HEK293 (cell line): ENCODE data around the gene CCBE1.

Experiments
- BCL11A ChIP-seq: fragments of 450-650 bp; formaldehyde crosslinking; IDR thresholded peaks from 2 replicates; pipeline ENCODE4 v1.5.1; 2016; ENCODE audit warnings: low read depth, missing biosample characterization, missing genetic modification characterization
- FEZF1 ChIP-seq: fragments of 450-650 bp; formaldehyde crosslinking; IDR thresholded peaks from 2 replicates; pipeline ENCODE4 v1.5.1; 2016; ENCODE audit warnings: missing biosample characterization, missing genetic modification characterization
- HIC1 ChIP-seq: fragments of 450-650 bp; formaldehyde crosslinking; IDR thresholded peaks from 2 replicates; pipeline ENCODE4 v1.5.1; 2016; ENCODE audit warnings: missing biosample characterization, missing genetic modification characterization
- KLF16 ChIP-seq: fragments of 450-650 bp; formaldehyde crosslinking; IDR thresholded peaks from 2 replicates; pipeline ENCODE4 v1.5.1; 2017; ENCODE audit warnings: missing biosample characterization, missing genetic modification characterization
- OSR2 ChIP-seq: fragments of 450-650 bp; formaldehyde crosslinking; IDR thresholded peaks from 2 replicates; pipeline ENCODE4 v1.5.1; 2016; ENCODE audit warnings: missing biosample characterization, missing genetic modification characterization
- PRDM6 ChIP-seq: fragments of 450-650 bp; formaldehyde crosslinking; IDR thresholded peaks from 2 replicates; pipeline ENCODE4 v1.5.1; 2017; ENCODE audit warnings: missing biosample characterization, missing genetic modification characterization
- REPIN1 ChIP-seq: fragments of 450-650 bp; formaldehyde crosslinking; IDR thresholded peaks from 2 replicates; pipeline ENCODE4 v1.5.1; 2017; ENCODE audit warnings: missing biosample characterization, missing genetic modification characterization, low read depth
- SCRT2 ChIP-seq: fragments of 450-650 bp; formaldehyde crosslinking; IDR thresholded peaks from 2 replicates; pipeline ENCODE4 v1.5.1; 2016; ENCODE audit warnings: missing biosample characterization, missing genetic modification characterization
- SETDB1 ChIP-seq: IDR thresholded peaks from one replicate; pipeline ENCODE4 v1.6.1; 2017; ENCODE audit warnings: mild to moderate bottlenecking, low read length, moderate library complexity, mixed read lengths; ENCODE audit not compliant: insufficient read length
- SP2 ChIP-seq: fragments of 450-650 bp; formaldehyde crosslinking; IDR thresholded peaks from 2 replicates; pipeline ENCODE4 v1.5.1; 2016; ENCODE audit warnings: missing biosample characterization, missing genetic modification characterization
- ZBTB48 ChIP-seq: fragments of 450-650 bp; formaldehyde crosslinking; IDR thresholded peaks from 2 replicates; pipeline ENCODE4 v1.5.1; 2016; ENCODE audit warnings: missing biosample characterization, missing genetic modification characterization
- ZFHX2 ChIP-seq: fragments of 450-650 bp; formaldehyde crosslinking; conservative IDR thresholded peaks from 2 replicates; pipeline ENCODE4 v1.5.1; 2016; ENCODE audit warnings: missing biosample characterization, missing genetic modification characterization
- ZFP69B ChIP-seq: fragments of 450-650 bp; formaldehyde crosslinking; IDR thresholded peaks from 2 replicates; pipeline ENCODE4 v1.5.1; 2016; ENCODE audit warnings: missing biosample characterization, missing genetic modification characterization
- ZNF10 ChIP-seq: fragments of 450-650 bp; formaldehyde crosslinking; IDR thresholded peaks from 2 replicates; pipeline ENCODE4 v1.5.1; 2017; ENCODE audit warnings: missing biosample characterization, missing genetic modification characterization
- ZNF114 ChIP-seq: fragments of 450-650 bp; formaldehyde crosslinking; IDR thresholded peaks from 2 replicates; pipeline ENCODE4 v1.5.0; 2017; ENCODE audit warnings: missing biosample characterization, missing genetic modification characterization
- ZNF157 ChIP-seq: fragments of 450-650 bp; formaldehyde crosslinking; IDR thresholded peaks from 2 replicates; pipeline ENCODE4 v1.5.1; 2016; ENCODE audit warnings: missing biosample characterization, missing genetic modification characterization
- ZNF19 ChIP-seq: fragments of 450-650 bp; formaldehyde crosslinking; IDR thresholded peaks from 2 replicates; pipeline ENCODE4; 2016; ENCODE audit warnings: missing biosample characterization, missing genetic modification characterization, low read depth
- ZNF248 ChIP-seq: fragments of 450-650 bp; formaldehyde crosslinking; IDR thresholded peaks from 2 replicates; pipeline ENCODE4 v1.5.1; 2017; ENCODE audit warnings: missing biosample characterization, missing genetic modification characterization
- ZNF311 ChIP-seq: fragments of 450-650 bp; formaldehyde crosslinking; IDR thresholded peaks from 2 replicates; pipeline ENCODE4 v1.5.1; 2017; ENCODE audit warnings: missing biosample characterization, missing genetic modification characterization, borderline replicate concordance
- ZNF391 ChIP-seq: fragments of 450-650 bp; formaldehyde crosslinking; IDR thresholded peaks from 2 replicates; pipeline ENCODE4 v1.5.1; 2016; ENCODE audit warnings: low read depth, missing biosample characterization, missing genetic modification characterization, borderline replicate concordance
- ZNF404 ChIP-seq: fragments of 450-650 bp; formaldehyde crosslinking; IDR thresholded peaks from 2 replicates; pipeline ENCODE4 v1.5.1; 2017; ENCODE audit warnings: missing biosample characterization, missing genetic modification characterization
- ZNF423 ChIP-seq: fragments of 450-650 bp; formaldehyde crosslinking; IDR thresholded peaks from 2 replicates; pipeline ENCODE4 v1.5.1; 2016; ENCODE audit warnings: missing biosample characterization, missing genetic modification characterization
- ZNF426 ChIP-seq: fragments of 450-650 bp; formaldehyde crosslinking; IDR thresholded peaks from 2 replicates; pipeline ENCODE4 v1.5.1; 2017; ENCODE audit warnings: missing biosample characterization, missing genetic modification characterization, mild to moderate bottlenecking, inconsistent platforms, moderate library complexity
- ZNF48 ChIP-seq: fragments of 450-650 bp; formaldehyde crosslinking; IDR thresholded peaks from 2 replicates; pipeline ENCODE4 v1.5.1; 2016; ENCODE audit warnings: missing biosample characterization, missing genetic modification characterization
- ZNF530 ChIP-seq: fragments of 450-650 bp; formaldehyde crosslinking; IDR thresholded peaks from 2 replicates; pipeline ENCODE4 v1.5.1; 2016; ENCODE audit warnings: low read depth, missing biosample characterization, missing genetic modification characterization
- ZNF555 ChIP-seq: fragments of 450-650 bp; formaldehyde crosslinking; conservative IDR thresholded peaks from 2 replicates; pipeline ENCODE4 v1.5.1; 2017; ENCODE audit warnings: missing biosample characterization, mild to moderate bottlenecking, missing genetic modification characterization, inconsistent platforms
- ZNF561 ChIP-seq: fragments of 450-650 bp; IDR thresholded peaks from 2 replicates; pipeline ENCODE4 v1.5.1; 2018; ENCODE audit warnings: missing biosample characterization, missing genetic modification characterization, borderline replicate concordance
- ZNF623 ChIP-seq: fragments of 450-650 bp; formaldehyde crosslinking; IDR thresholded peaks from 2 replicates; pipeline ENCODE4 v1.5.1; 2016; ENCODE audit warnings: missing biosample characterization, missing genetic modification characterization
- ZNF626 ChIP-seq: fragments of 450-650 bp; sonication (Bioruptor Pico); formaldehyde crosslinking; IDR thresholded peaks from 2 replicates; pipeline ENCODE4 v1.5.1; 2018; ENCODE audit warnings: missing biosample characterization, missing genetic modification characterization, inconsistent platforms
- ZNF660 ChIP-seq: fragments of 450-650 bp; IDR thresholded peaks from 2 replicates; pipeline ENCODE4 v1.5.1; 2018; ENCODE audit warnings: missing biosample characterization, mild to moderate bottlenecking, missing genetic modification characterization
- TF ChIP-seq, protein P1 (sequence below): fragments of 450-650 bp; IDR thresholded peaks from 2 replicates; pipeline ENCODE4 v1.5.1; 2018; ENCODE audit warnings: missing biosample characterization, mild to moderate bottlenecking, missing genetic modification characterization
- TF ChIP-seq, protein P2 (sequence below): fragments of 450-650 bp; formaldehyde crosslinking; conservative IDR thresholded peaks from 2 replicates; pipeline ENCODE4 v1.5.1; 2016; ENCODE audit warnings: low read depth, missing biosample characterization, missing genetic modification characterization

CCBE1 gene

DNA sequence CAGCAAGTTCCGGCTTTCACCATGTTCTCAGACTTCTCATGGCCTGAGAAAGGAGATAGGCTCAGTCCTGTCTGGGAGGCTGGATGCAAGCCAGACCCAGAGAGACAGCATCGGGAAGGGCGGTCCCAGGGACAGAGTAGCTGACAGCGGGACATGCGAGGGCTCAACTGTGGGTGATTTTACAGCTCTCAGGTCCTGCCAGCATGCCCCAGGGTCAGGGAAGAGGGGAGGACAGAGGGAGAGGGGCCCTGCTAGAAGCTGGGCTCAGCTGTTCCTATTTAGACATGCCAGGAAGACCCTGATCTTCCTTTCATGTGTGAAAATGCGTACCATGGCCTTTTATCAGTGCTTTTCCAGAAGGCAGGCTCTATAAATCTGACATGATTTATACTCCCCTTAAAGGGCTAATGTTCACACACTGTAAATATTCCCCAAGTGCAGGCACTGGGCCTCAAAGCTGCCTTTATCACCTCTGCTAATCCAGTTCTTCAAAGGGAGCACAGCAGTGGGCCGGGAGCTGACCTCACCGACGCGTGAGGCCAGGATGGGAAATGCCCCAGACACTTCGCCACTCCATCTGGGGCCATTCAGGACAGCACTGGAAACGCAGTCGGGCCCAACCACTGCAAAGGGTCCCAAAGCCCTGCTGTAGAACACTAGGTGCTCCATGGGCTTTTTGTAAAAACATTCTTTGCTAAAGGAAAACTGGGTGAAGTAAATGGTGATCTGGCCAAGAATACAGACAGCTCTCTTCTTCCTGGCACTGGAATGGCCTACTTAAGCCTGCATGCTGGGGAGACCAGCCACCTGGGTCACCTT, 242.1 kb downstream of the CCBE1 start (continued):
- TF ChIP-seq ZNF626 (tag by site-specific recombination) (peak; percentile 72; the same call in 1 of the 2 replicates), OSR2 (tag by site-specific recombination) (peak; percentile 99), ZNF248 (tag by site-specific recombination) (no peak), ZNF555 (tag by site-specific recombination) (no peak), ZFHX2 (tag by site-specific recombination) (peak; percentile 18; the same call in 1 of the 2 replicates), ZNF19 (tag by site-specific recombination) (peak; percentile 63; the same call in 1 of the 2 replicates), SCRT2 (tag by site-specific recombination) (no peak), FEZF1 (tag by site-specific recombination) (peak; percentile 100), ZNF114 (no peak), HIC1 (tag by site-specific recombination) (peak; percentile 75), ZNF311 (no peak), REPIN1 (tag by site-specific recombination) (no peak), ZNF623 (peak; percentile 28; the same call in 1 of the 2 replicates), ZNF426 (tag by site-specific recombination) (no peak), PRDM6 (tag by site-specific recombination) (peak; percentile 95), ZNF660 (tag by site-specific recombination) (peak; percentile 86), SETDB1 (no peak), ZNF10 (tag by site-specific recombination) (peak; percentile 68; the same call in 1 of the 2 replicates), SP2 (tag by site-specific recombination) (peak; percentile 24; the same call in 1 of the 2 replicates), ZNF391 (tag by site-specific recombination) (peak; percentile 98), ZNF157 (tag by site-specific recombination) (no peak), ZBTB48 (tag by site-specific recombination) (peak; percentile 58), ZNF404 (tag by site-specific recombination) (peak; percentile 32; the same call in 1 of the 2 replicates), KLF16 (tag by site-specific recombination) (peak; percentile 77; the same call in 1 of the 2 replicates), BCL11A (tag by site-specific recombination) (peak; percentile 71; the same call in 1 of the 2 replicates), ZFP69B (tag by site-specific recombination) (peak; percentile 97), ZNF48 (no peak), ZNF561 (tag by site-specific recombination) (peak; percentile 83), ZNF423 (peak; percentile 66), ZNF530 (no peak)
- TF ChIP-seq, protein P1, sequence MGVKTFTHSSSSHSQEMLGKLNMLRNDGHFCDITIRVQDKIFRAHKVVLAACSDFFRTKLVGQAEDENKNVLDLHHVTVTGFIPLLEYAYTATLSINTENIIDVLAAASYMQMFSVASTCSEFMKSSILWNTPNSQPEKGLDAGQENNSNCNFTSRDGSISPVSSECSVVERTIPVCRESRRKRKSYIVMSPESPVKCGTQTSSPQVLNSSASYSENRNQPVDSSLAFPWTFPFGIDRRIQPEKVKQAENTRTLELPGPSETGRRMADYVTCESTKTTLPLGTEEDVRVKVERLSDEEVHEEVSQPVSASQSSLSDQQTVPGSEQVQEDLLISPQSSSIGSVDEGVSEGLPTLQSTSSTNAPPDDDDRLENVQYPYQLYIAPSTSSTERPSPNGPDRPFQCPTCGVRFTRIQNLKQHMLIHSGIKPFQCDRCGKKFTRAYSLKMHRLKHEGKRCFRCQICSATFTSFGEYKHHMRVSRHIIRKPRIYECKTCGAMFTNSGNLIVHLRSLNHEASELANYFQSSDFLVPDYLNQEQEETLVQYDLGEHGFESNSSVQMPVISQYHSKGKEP (tag by site-specific recombination) = peak; percentile 88
- TF ChIP-seq, protein P2, sequence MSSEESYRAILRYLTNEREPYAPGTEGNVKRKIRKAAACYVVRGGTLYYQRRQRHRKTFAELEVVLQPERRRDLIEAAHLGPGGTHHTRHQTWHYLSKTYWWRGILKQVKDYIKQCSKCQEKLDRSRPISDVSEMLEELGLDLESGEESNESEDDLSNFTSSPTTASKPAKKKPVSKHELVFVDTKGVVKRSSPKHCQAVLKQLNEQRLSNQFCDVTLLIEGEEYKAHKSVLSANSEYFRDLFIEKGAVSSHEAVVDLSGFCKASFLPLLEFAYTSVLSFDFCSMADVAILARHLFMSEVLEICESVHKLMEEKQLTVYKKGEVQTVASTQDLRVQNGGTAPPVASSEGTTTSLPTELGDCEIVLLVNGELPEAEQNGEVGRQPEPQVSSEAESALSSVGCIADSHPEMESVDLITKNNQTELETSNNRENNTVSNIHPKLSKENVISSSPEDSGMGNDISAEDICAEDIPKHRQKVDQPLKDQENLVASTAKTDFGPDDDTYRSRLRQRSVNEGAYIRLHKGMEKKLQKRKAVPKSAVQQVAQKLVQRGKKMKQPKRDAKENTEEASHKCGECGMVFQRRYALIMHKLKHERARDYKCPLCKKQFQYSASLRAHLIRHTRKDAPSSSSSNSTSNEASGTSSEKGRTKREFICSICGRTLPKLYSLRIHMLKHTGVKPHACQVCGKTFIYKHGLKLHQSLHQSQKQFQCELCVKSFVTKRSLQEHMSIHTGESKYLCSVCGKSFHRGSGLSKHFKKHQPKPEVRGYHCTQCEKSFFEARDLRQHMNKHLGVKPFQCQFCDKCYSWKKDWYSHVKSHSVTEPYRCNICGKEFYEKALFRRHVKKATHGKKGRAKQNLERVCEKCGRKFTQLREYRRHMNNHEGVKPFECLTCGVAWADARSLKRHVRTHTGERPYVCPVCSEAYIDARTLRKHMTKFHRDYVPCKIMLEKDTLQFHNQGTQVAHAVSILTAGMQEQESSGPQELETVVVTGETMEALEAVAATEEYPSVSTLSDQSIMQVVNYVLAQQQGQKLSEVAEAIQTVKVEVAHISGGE (tag by site-specific recombination) = no peak; the same call in 1 of the 2 replicates
